ENCODE measurements around the gene GRXCR2.
A peak's percentile ranks its signal among the peaks of the same experiment; 100 is the strongest.

GRXCR2 gene

DNA sequence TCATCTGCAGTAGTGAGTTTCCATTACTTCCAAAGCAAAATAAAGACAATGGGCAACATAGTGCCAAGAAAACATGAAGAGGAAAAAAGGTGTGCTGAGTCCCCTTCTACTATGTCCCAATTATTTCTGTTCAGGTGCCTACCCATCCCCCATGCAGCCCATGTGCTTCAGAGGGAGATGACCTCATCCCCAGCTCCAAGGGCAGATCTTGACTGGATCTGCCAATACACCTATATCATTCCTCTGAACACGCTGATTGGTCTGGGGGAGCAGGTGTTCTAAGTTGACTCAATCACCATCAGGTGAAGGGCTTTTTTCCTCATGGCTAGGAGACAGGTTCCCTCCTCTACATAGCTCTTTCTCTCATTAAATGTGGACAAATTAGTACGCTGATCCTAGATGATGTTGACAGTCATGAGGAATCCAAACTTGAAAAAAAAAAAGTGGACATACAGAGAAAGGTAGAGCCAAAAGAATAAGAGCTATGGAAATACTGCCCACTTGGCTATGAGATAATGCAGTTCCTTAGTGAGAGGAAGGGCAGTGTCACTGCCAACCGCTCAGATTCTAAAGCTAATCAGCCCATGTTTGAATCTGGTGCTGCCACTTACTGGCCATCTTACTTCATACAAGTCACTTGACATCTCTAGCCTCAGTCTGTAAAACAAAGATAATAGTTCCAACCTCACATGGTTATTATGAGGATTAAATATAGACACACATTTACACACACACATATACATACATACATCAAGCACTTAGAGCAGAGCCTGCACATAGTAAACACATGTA is 60.8 kb downstream of the GRXCR2 start:
- POLR2A ChIA-PET: no interaction called here
- Histone ChIP-seq H3K27ac (ENCODE audit: extremely low read depth, low read depth, low read length) (no peak overlapping the region), H3K36me3 (ENCODE audit: control insufficient read depth in 2 of 2, insufficient read depth in 1 of 2, low read length in 2 of 2) (peaks cover 8 to 10% of the 10 kb centered on the region in 2 experiments; a peak in 2 of 3 replicates), H3K4me1 (ENCODE audit: control insufficient read depth, insufficient read depth, low read length) (no peaks in the 10 kb centered on the region), H3K9me3 (ENCODE audit: control insufficient read depth, insufficient read depth, low read depth, low read length) (no peaks in the 10 kb centered on the region), H3K4me3 (ENCODE audit: low read depth, low read length) (no peak overlapping the region)
- TF ChIP-seq ZNF10 (tag by site-specific recombination; IDR thresholded peaks at IDR 0.05): peak; percentile 71; the same call in 1 of the 2 replicates
- TF ChIP-seq CTCF (tag by site-specific recombination; IDR thresholded peaks at IDR 0.05): peak; percentile 38; the same call in 1 of the 2 replicates
- TF ChIP-seq ZNF555 (tag by site-specific recombination; conservative IDR thresholded peaks at IDR 0.05): no peak
- TF ChIP-seq ZNF654 (tag by site-specific recombination; IDR thresholded peaks at IDR 0.05; ENCODE audit: low read depth): peak; percentile 69
- CTCF ChIA-PET: interaction anchor here (0.6 to 0.8 kb wide), 5 partner anchors 14 to 238 kb away, joined by 3 to 4 read pairs (median 3); no protein-coding TSS in a partner anchor

Data from HEK293 (cell line).